Measurements from ENCODE around the gene TBKBP1.

TBKBP1 gene

GRCh38 chr17:47693731-47694580 is at the start of gene TBKBP1:
Gene TBKBP1 (plus strand): TSS chr17:47694161. CDS start chr17:47696113, 1,952 bp downstream.
- peak in 1 of 2 experiments; percentile 39 for DNase-seq

GRCh38 chr17:47644324-47644723 is 49.6 kb upstream of the TBKBP1 start:
- DNase-seq, result no peak

GRCh38 chr17:47649153-47649971 is 44.6 kb upstream of the TBKBP1 start, which contains the start of gene KPNB1:
Gene KPNB1 (plus strand): TSS chr17:47649919. CDS start chr17:47650245, 326 bp downstream.
- peak; percentile 100 for DNase-seq

GRCh38 chr17:47649972-47650524 is 43.9 kb upstream of the TBKBP1 start:
- no peak for DNase-seq

- peak; percentile 96 to 97 for DNase-seq
Measured at GRCh38 chr17:47650525-47651522, 43.1 kb upstream of the TBKBP1 start.

GRCh38 chr17:47651704-47652103 is 42.3 kb upstream of the TBKBP1 start:
- no peak for DNase-seq

GRCh38 chr17:47652570-47652969 is 41.4 kb upstream of the TBKBP1 start:
- no peak for DNase-seq

- DNase-seq, result no peak
Measured at GRCh38 chr17:47653442-47653841, 40.5 kb upstream of the TBKBP1 start.

GRCh38 chr17:47654991-47655390 is 39.0 kb upstream of the TBKBP1 start:
- DNase-seq, result no peak

- DNase-seq, result no peak
Measured at GRCh38 chr17:47660064-47660492, 33.9 kb upstream of the TBKBP1 start.

- DNase-seq, result peak; percentile 58 to 63
Measured at GRCh38 chr17:47663912-47664623, 29.9 kb upstream of the TBKBP1 start.

- no peak for DNase-seq
Measured at GRCh38 chr17:47664624-47664941, 29.4 kb upstream of the TBKBP1 start.

GRCh38 chr17:47665655-47666054 is 28.3 kb upstream of the TBKBP1 start:
- peak; percentile 81 to 84 for DNase-seq

GRCh38 chr17:47669081-47669480 is 24.9 kb upstream of the TBKBP1 start:
- DNase-seq, result no peak

- DNase-seq, result peak; percentile 83 to 89
Measured at GRCh38 chr17:47670064-47670463, 23.9 kb upstream of the TBKBP1 start.

- no peak for DNase-seq
Measured at GRCh38 chr17:47674499-47674898, 19.5 kb upstream of the TBKBP1 start.

GRCh38 chr17:47675380-47676198 is 18.4 kb upstream of the TBKBP1 start:
- DNase-seq, result no peak

GRCh38 chr17:47676199-47676472 is 17.8 kb upstream of the TBKBP1 start:
- no peak for DNase-seq

GRCh38 chr17:47676510-47677165 is 17.3 kb upstream of the TBKBP1 start:
- no peak for DNase-seq

GRCh38 chr17:47678196-47678595 is 15.8 kb upstream of the TBKBP1 start:
- no peak for DNase-seq
